COLO668 (cell line): ENCODE measurements around the gene DUSP9.

Experiments
- DNase-seq: peaks from one replicate; lab custom pipeline; 2025; ENCODE audit not compliant: unreplicated experiment; lab: John Stamatoyannopoulos, UW

The DUSP9 gene

DNA sequence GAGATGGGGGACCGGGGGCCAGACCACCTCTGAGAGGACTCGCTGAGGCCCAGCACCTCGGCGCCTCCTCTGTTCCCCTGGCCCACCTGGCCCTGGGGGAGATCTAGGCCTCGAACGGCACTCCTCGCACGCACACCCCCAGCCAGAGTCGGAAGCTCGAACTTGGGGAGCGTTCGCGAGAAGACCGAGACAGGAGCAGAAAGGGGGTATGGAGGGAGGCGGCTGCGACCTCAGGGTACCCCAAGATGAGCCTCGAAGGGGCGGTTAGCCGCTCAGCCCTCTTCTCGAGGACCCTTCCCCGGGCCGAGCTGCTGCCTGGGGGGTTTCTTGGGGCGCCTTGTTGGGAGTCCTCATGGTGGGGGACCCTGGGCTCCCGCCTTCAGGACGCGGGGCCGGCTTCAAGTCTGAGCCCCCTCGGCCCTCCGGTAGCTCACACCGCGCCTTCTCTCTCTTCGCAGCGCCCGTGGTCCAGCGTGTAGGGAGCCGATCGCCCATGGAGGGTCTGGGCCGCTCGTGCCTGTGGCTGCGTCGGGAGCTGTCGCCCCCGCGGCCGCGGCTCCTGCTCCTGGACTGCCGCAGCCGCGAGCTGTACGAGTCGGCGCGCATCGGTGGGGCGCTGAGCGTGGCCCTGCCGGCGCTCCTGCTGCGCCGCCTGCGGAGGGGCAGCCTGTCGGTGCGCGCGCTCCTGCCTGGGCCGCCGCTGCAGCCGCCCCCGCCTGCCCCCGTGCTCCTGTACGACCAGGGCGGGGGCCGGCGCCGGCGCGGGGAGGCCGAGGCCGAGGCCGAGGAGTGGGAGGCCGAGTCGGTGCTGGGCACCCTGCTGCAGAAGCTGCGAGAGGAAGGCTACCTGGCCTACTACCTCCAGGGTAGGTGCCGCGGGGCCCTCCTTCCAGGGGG, 706 bp downstream of the DUSP9 start:
- no peak for DNase-seq

DNA sequence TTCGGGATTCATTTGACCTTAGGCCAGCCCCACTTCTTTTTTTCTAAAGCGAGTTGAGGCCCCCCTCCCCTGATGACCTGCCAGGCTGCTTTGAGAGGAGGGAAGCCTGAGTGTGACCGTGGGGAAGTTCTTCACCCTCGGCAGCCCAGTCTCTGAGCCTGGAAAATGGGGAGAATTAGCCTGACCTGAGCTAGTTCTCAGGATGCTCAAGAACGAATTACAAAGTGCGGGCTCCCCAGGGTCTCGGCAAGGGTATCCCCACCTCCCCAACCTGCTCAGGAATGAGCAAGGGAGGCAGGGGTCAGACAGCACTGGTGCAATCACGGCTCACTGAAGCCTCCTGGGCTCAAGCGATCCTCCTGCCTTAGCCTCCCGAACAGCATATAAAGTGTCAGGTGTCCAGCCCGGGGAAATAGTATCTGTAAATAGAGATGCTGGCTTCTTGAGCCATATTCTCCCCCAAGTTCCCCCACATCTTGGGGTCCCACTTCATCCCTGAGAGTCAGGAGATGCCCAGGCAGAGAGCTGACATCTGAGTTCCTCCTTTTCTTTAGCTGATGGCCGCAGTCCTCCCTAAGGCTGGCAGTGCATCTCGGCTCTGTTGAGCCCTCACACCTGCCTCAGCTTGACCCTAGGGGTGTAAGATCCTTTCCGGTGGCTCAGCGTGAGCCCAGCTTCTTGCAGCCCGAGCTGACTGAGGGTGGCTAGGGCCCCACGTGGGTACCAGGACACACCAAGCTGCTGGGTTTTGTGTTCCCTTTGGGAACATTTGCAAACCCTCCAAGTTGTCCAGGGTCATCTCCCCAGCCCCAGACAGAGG, 1.6 kb downstream of the DUSP9 start:
- DNase-seq: no peak

- peak; percentile 71 for DNase-seq
Observed at GRCh38 chrX:153649178-153649914, 2.3 kb downstream of the DUSP9 start.

- no peak for DNase-seq
Observed at GRCh38 chrX:153649915-153650782, 3.1 kb downstream of the DUSP9 start.

- DNase-seq: no peak
Observed at GRCh38 chrX:153650959-153651358, 4.0 kb downstream of the DUSP9 start.

DNA sequence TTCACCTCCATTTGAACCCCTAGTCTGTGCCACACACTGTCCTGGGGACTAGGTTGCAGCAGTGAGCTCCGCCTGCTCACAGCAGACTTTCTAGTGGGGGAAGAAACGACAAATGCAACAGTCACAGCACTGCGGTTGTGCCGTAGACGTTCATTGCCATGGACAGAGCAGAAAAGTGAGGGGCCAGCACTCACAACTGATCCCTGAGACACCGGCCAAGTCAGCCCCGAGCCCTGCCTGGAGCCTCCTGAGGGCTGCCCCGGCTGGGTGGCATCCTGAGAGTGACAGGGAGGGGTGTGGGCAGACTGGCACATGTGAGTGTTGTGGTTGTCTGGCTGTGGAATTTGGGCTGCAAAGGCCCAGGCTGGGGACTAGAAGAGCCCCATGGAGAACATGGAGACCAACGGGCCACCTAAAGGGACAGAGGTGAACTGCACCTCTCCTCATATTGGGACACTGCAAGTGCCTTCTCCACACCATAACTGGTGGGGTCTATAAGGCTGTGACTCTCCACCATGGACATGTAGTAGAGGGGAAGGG, 4.6 kb downstream of the DUSP9 start:
- DNase-seq: peak; percentile 14

DNA sequence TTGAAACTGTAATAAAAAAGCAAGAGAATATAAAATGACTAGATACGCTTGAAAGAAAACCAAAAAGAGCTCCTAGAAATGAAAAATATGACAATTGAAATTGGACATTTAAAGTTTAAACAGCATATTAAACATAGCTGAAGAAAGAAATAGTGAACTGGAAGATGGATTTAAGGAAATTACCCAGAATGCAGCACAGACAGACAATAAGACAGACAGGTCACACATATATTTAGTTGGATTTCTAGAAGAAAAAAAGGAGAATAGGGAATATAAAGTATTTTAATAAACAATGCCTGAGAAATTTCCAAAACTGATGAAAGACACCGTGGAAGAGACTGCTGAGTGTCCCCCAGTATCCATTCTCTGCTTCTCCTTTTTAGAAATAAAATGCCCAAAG, 6.6 kb downstream of the DUSP9 start:
- DNase-seq: no peak

GRCh38 chrX:153657161-153657560, 10.2 kb downstream of the DUSP9 start:
- no peak for DNase-seq

GRCh38 chrX:153659268-153659667, 12.3 kb downstream of the DUSP9 start:
- DNase-seq: no peak

GRCh38 chrX:153662266-153662665, 15.3 kb downstream of the DUSP9 start:
- peak; percentile 48 for DNase-seq

DNA sequence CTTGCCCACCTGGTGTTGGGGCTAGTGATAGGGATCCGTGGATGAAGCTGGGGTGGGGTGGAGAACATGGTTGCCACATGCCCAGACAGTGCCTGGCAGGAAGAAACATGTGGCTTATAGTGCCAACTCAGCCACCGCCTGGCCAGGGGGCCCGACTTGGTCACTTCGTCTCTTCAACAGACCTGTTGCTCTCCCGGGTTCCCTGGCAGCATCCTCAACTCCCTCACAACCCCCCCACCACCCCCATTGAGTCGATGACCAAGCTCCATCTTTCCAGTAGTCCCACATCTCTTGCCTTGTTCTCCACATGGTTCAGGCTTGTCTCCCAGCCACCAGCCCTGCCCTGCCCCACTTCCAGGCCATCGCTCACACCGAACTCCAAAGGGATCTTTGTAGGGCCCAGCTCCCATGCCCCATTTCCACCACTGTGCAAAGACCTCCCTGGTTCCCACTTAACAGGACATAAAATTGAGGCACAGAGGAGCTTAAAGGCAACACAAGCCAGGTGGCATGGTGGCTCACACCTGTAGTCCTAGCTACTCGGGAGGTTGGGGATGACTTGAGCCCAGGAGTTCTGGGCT, 18.8 kb downstream of the DUSP9 start:
- DNase-seq: no peak

GRCh38 chrX:153667281-153667955, 20.4 kb downstream of the DUSP9 start:
- DNase-seq: no peak

DNA sequence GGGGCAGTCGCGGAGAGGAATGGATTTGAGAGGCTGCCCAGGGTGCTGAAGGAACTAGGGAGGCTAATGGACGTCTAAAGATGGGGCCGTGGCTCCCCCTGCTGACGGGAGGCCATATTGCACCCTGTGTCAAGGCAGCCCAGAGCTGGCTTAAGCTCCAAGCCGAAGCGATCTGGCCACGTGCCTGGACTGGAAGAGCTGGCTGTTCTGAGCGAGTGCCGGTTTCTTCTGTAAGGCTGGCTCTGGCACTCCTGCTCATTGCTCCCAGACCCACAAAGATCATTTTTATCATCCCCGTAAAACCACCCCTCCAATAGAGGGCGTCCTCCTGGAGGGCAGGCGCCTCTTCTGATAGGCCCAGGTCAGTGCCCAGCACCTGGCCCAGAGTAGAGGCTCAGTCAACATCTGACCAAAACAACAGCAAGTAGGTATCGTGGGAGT, 21.0 kb downstream of the DUSP9 start:
- peak; percentile 63 for DNase-seq

DNA sequence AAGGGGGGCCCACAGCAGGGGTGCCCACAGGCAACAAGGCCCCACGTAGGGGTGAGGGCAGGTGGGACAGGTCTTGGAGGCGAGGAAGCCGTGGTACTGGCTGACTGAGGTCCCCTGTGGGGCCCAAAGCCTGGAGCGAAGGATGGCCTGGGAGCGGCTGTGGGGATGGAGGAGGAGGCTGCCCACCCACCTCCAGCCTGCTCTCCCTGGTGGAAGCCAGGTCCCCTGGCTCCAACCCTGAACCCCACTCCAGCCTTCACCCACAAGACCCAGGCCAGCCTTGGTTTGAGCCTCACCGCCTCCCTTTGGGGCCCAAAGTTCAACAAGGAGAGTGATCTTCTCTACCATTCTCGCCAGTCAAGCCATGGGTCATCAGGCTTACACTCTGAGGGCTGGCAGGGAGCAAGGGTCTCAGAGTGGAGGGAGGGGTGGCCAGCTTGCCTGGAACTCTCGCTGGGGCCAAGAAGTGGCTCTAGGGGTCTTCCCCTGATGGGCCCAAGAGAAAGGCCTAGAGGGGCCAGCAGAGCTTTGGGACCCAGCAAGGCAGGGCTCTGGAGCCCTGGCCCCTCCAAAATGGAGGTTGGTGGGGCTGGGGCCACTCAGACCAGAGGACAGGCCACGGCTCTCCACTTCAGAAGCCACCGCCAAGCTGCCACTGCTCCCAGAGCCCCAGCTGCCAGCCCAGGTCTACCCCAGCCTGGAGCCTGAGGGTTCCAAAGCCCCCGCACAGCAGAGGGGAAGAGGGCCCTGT, 21.6 kb downstream of the DUSP9 start:
- DNase-seq: no peak

- DNase-seq: peak; percentile 21
Observed at GRCh38 chrX:153669174-153669890, 22.3 kb downstream of the DUSP9 start.

GRCh38 chrX:153669901-153670731, 23.1 kb downstream of the DUSP9 start:
- no peak for DNase-seq
